Measurements from ENCODE around the gene TAB2. TPM values are rescaled to one million over a fixed set of nuclear protein-coding genes. Genes with fewer than 3 reads are reported as not detected.

The TAB2 gene
- total and polyA plus RNA-seq, 9 of the 15 experiments (the other 6 are each of a cell fraction or from before 2014, with no cell fraction given) = 9.1 to 38.3 (median 18.6) TPM

- no peak for TF ChIP-seq JUND (IDR thresholded peaks at IDR 0.05; ENCODE audit: borderline replicate concordance, low read depth, low read length)
- TF ChIP-seq JUND (tag; IDR thresholded peaks at IDR 0.05; ENCODE audit: borderline replicate concordance, low read depth, low read length) = no peak
- no peak for TF ChIP-seq ZNF197 (CRISPR knock-in tag; IDR thresholded peaks at IDR 0.05; ENCODE audit: low read depth)
- TF ChIP-seq ETV5 (CRISPR knock-in tag; IDR thresholded peaks at IDR 0.05; ENCODE audit: low read depth) = no peak
- TF ChIP-seq GABPB1 (CRISPR knock-in tag; IDR thresholded peaks at IDR 0.05) = no peak
Measured at GRCh38 chr6:149331871-149332270, 14.4 kb downstream of the TAB2 start (continued).

- in situ Hi-C loops (cut with MboI) (no loop called here), intact Hi-C loops (cut with micrococcal nuclease) (no loop called here)
- peaks cover 0 to 24% of the 10 kb centered on the region in 2 experiments; a peak in 3 of 5 replicates for H3K4me1 ChIP-seq (replicated peaks in 1 of 2; ENCODE audit: control insufficient read depth in 2 of 2, insufficient read depth in 2 of 2, low read length in 2 of 2)
- ChIA-PET CTCF (ENCODE audit: low intra/inter-chr PET ratio) (no interaction called here), POLR2A (interaction anchor here (0.6 to 1.3 kb wide), 4 partner anchors 9 to 13 kb away, joined by 3 to 5 read pairs (median 4); no protein-coding TSS in a partner anchor)
- FAIRE-seq (no peak), DNase-seq (ENCODE audit: extremely low read depth in 1 of 4, low spot score in 3 of 4) (no peak), ATAC-seq (no peak)
- H3K9me1 ChIP-seq (ENCODE audit: control insufficient read depth, insufficient read depth, low read length) = no peaks in the 10 kb centered on the region
- no peaks in the 10 kb centered on the region for H3K9me3 ChIP-seq (replicated peaks; ENCODE audit: control insufficient read depth, insufficient read depth, low read depth, low read length)
- H3K4me3 ChIP-seq = no peak overlapping the region
- WGBS (ENCODE audit: insufficient coverage, low coverage, missing lambda C conversion rate) = 62% methylated on average over 5 of the region's 5 CpGs
- H4K20me1 ChIP-seq (replicated peaks; ENCODE audit: control insufficient read depth, insufficient read depth, low read length) = peaks cover 27% of the 10 kb centered on the region
- no peak overlapping the region for H3K27ac ChIP-seq (ENCODE audit: extremely low read depth, low read depth, low read length)
- H3K79me2 ChIP-seq (ENCODE audit: control insufficient read depth, insufficient read depth, low read length) = peaks cover 98% of the 10 kb centered on the region
- no peaks in the 10 kb centered on the region for H3K36me3 ChIP-seq (ENCODE audit: control insufficient read depth, insufficient read depth, low read length)
- BruUV-seq (replicated peaks) = no TSS peak
- no peak overlapping the region for H3K9ac ChIP-seq (ENCODE audit: insufficient read depth in 1 of 2, low read depth in 2 of 2, low read length in 2 of 2)
- H3K4me2 ChIP-seq (ENCODE audit: insufficient read depth, low read length) = no peak overlapping the region
- H3K27me3 ChIP-seq (ENCODE audit: control insufficient read depth in 2 of 2, insufficient read depth in 2 of 2, low read length in 2 of 2) = no peaks in the 10 kb centered on the region
- H2AFZ ChIP-seq (ENCODE audit: low read depth, low read length) = no peak overlapping the region
- TF ChIP-seq U2AF1 (optimal IDR thresholded peaks at IDR 0.05; ENCODE audit: low read depth, low read length) (no peak), ZBTB2 (IDR thresholded peaks at IDR 0.05) (no peak), HDAC2 (IDR thresholded peaks at IDR 0.05) (no peak), NCOA1 (IDR thresholded peaks at IDR 0.05; ENCODE audit: low read depth) (no peak), HSF4 (CRISPR knock-in tag; IDR thresholded peaks at IDR 0.05; ENCODE audit: borderline replicate concordance) (no peak), GABPA (tag; conservative IDR thresholded peaks at IDR 0.05; ENCODE audit: low read depth) (no peak), GTF2A2 (tag; IDR thresholded peaks at IDR 0.05) (no peak), RBM22 (IDR thresholded peaks at IDR 0.05; ENCODE audit: low read depth, low read length, poor library complexity, severe bottlenecking) (no peak), PHB (CRISPR knock-in tag; IDR thresholded peaks at IDR 0.05) (no peak), FOXA3 (CRISPR knock-in tag; conservative IDR thresholded peaks at IDR 0.05 in 1 of 2, IDR thresholded peaks at IDR 0.05 in 1 of 2) (no peak), ASH1L (IDR thresholded peaks at IDR 0.05; ENCODE audit: borderline replicate concordance, low read depth, partially characterized antibody) (no peak), BRCA1 (IDR thresholded peaks at IDR 0.05) (no peak), BRCA1 (CRISPR knock-in tag; IDR thresholded peaks at IDR 0.05) (no peak), NEUROD1 (IDR thresholded peaks at IDR 0.05; ENCODE audit: borderline replicate concordance, low read depth, low read length, partially characterized antibody) (no peak), MTA1 (IDR thresholded peaks at IDR 0.05; ENCODE audit: borderline replicate concordance) (no peak)
Measured at GRCh38 chr6:149332602-149333265, 15.2 kb downstream of the TAB2 start.
